GM12878 (cell line): Measurements from ENCODE around the gene DRAXIN.

ENCODE experiments used
- CBX5 ChIP-seq: sonication (generic); IDR thresholded peaks from 2 replicates; pipeline ENCODE4 v1.6.1; 2016; ENCODE audit warnings: low read depth, moderate library complexity, mild to moderate bottlenecking, inconsistent platforms
- CHD4 ChIP-seq: fragments of 200-600 bp; sonication (generic); IDR thresholded peaks from 2 replicates; pipeline ENCODE4 v1.6.1; 2016; ENCODE audit warnings: mild to moderate bottlenecking
- EP300 ChIP-seq, 2 experiments: fragments of 150-350 bp in 1 of 2; IDR thresholded peaks; 2 replicates each; pipeline ENCODE4 v1.6.1; 2011 to 2012; ENCODE audit warnings: low read depth in 2 of 2, low read length in 2 of 2, borderline replicate concordance in 1 of 2, improper control_type of control experiment in 1 of 2, inconsistent platforms in 1 of 2; ENCODE audit not compliant: control insufficient read depth in 1 of 2
- EZH2 ChIP-seq: IDR thresholded peaks from 2 replicates; pipeline ENCODE4 v1.6.1; 2012; ENCODE audit warnings: low read depth, mild to moderate bottlenecking, control low read depth, inconsistent platforms, low read length, borderline replicate concordance; ENCODE audit not compliant: control insufficient read depth
- FOS ChIP-seq: IDR thresholded peaks from 3 replicates; pipeline ENCODE4 v1.6.1; 2011; ENCODE audit warnings: borderline replicate concordance; ENCODE audit not compliant: insufficient read length; ENCODE audit errors: extremely low read depth
- POLR2A ChIP-seq: IDR thresholded peaks from 2 replicates; pipeline ENCODE4 v1.6.1; 2011; ENCODE audit warnings: low read depth, mild to moderate bottlenecking, low read length
- POLR2AphosphoS5 ChIP-seq: IDR thresholded peaks from 2 replicates; pipeline ENCODE4 v1.6.1; 2011; ENCODE audit warnings: mild to moderate bottlenecking, low read length, inconsistent platforms
- ZNF217 ChIP-seq: fragments of 450-650 bp; IDR thresholded peaks from 2 replicates; pipeline ENCODE4 v1.6.1; 2017; ENCODE audit warnings: antibody characterized with exemption, mild to moderate bottlenecking
- TF ChIP-seq, protein P1 (sequence below): IDR thresholded peaks from 2 replicates; pipeline ENCODE4 v1.6.1; 2012; ENCODE audit warnings: low read depth, low read length, improper control_type of control experiment
- TF ChIP-seq, protein P2 (sequence below): fragments of 450-650 bp; formaldehyde crosslinking; IDR thresholded peaks from 2 replicates; pipeline ENCODE4 v1.4.0; 2020; ENCODE audit warnings: mild to moderate bottlenecking, moderate library complexity
- TF ChIP-seq, protein P3 (sequence below), 3 experiments: IDR thresholded peaks in 2 of 3; conservative IDR thresholded peaks in 1 of 3; 2 replicates each; pipeline ENCODE4 v1.5.1; 2011; ENCODE audit warnings: low read depth in 3 of 3, low read length in 3 of 3, mild to moderate bottlenecking in 3 of 3, control low read depth in 2 of 3, moderate library complexity in 2 of 3, inconsistent platforms in 1 of 3, mixed read lengths in 1 of 3; ENCODE audit not compliant: control insufficient read depth in 2 of 3, insufficient read depth in 1 of 3; ENCODE audit errors: extremely low read depth in 1 of 3

DNA sequence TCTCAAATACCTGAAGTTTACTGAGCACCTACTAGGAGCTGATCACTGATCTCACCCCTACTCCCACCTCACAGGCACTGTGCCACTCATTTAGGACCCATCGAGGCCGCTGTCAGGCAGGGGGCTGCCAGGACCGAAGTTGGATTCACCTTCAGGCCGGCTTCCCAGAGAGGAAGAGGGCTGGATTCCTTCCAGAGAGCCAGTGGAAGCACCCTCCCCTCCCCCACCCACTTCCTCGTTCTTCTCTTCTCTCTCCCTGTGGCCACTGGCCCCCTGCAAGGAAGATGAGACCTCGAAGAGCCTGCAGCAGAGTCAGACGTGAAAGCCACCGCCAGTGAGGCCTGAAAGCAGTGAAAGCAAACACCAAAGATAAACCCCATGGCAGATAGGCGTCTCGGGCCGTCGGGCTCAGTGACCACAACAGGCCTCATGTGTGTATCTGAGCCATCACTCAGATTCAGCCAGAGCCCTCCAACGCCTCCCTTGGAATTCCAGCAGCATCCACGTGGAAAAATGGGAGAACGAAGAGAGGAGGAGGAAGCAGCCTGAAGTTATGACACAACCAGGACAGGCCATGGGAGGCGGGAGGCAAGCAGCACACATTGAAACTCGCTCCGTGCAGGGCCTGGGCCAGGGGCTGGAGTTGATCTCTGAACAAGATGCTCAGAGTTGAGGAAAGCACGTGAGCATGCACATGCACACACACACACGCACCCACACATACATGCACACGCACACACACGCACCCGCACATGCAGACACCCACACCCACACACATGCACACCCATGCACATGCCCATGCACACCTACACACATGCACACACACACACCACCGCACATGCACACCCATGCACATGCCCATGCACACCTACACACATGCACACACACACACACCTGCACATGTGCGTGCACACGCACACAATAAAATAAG lies 38.3 kb downstream of the DRAXIN start:
- TF ChIP-seq POLR2AphosphoS5: no peak
- TF ChIP-seq POLR2A: no peak
- no peak for TF ChIP-seq EP300 (IDR thresholded peaks at IDR 0.05; ENCODE audit: borderline replicate concordance in 1 of 2, control insufficient read depth in 1 of 2, low read depth in 2 of 2, low read length in 2 of 2)
- TF ChIP-seq CHD4: no peak
- TF ChIP-seq EZH2: no peak
- TF ChIP-seq, protein P1, sequence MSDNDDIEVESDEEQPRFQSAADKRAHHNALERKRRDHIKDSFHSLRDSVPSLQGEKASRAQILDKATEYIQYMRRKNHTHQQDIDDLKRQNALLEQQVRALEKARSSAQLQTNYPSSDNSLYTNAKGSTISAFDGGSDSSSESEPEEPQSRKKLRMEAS: no peak
- TF ChIP-seq, protein P2, sequence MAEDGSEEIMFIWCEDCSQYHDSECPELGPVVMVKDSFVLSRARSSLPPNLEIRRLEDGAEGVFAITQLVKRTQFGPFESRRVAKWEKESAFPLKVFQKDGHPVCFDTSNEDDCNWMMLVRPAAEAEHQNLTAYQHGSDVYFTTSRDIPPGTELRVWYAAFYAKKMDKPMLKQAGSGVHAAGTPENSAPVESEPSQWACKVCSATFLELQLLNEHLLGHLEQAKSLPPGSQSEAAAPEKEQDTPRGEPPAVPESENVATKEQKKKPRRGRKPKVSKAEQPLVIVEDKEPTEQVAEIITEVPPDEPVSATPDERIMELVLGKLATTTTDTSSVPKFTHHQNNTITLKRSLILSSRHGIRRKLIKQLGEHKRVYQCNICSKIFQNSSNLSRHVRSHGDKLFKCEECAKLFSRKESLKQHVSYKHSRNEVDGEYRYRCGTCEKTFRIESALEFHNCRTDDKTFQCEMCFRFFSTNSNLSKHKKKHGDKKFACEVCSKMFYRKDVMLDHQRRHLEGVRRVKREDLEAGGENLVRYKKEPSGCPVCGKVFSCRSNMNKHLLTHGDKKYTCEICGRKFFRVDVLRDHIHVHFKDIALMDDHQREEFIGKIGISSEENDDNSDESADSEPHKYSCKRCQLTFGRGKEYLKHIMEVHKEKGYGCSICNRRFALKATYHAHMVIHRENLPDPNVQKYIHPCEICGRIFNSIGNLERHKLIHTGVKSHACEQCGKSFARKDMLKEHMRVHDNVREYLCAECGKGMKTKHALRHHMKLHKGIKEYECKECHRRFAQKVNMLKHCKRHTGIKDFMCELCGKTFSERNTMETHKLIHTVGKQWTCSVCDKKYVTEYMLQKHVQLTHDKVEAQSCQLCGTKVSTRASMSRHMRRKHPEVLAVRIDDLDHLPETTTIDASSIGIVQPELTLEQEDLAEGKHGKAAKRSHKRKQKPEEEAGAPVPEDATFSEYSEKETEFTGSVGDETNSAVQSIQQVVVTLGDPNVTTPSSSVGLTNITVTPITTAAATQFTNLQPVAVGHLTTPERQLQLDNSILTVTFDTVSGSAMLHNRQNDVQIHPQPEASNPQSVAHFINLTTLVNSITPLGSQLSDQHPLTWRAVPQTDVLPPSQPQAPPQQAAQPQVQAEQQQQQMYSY (CRISPR knock-in tag): no peak
- TF ChIP-seq, protein P3, sequence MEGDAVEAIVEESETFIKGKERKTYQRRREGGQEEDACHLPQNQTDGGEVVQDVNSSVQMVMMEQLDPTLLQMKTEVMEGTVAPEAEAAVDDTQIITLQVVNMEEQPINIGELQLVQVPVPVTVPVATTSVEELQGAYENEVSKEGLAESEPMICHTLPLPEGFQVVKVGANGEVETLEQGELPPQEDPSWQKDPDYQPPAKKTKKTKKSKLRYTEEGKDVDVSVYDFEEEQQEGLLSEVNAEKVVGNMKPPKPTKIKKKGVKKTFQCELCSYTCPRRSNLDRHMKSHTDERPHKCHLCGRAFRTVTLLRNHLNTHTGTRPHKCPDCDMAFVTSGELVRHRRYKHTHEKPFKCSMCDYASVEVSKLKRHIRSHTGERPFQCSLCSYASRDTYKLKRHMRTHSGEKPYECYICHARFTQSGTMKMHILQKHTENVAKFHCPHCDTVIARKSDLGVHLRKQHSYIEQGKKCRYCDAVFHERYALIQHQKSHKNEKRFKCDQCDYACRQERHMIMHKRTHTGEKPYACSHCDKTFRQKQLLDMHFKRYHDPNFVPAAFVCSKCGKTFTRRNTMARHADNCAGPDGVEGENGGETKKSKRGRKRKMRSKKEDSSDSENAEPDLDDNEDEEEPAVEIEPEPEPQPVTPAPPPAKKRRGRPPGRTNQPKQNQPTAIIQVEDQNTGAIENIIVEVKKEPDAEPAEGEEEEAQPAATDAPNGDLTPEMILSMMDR (IDR thresholded peaks at IDR 0.05 in 2 of 3, conservative IDR thresholded peaks at IDR 0.05 in 1 of 3; ENCODE audit: control insufficient read depth in 2 of 3, extremely low read depth in 1 of 3, insufficient read depth in 1 of 3, low read depth in 3 of 3, low read length in 3 of 3): no peak
- no peak for TF ChIP-seq CBX5
- no peak for TF ChIP-seq ZNF217
- no peak for TF ChIP-seq FOS
